Esophagus mucosa (tissue), 1 donor: Measurements from ENCODE around the gene TBC1D22A. TPM values are rescaled to one million over a fixed set of nuclear protein-coding genes. Genes with fewer than 3 reads are reported as not detected.

Experiments
- ATAC-seq: fragments of 200-7000 bp; cut with Tn5 transposase; one replicate; pipeline ENCODE4 v1.9.1; 2020
- total RNA-seq: library from RNA; stranded (reverse); gene quantifications from one replicate; pipeline ENCODE4 v1.2.4, GENCODE V29; 2023
- donor health status: DM: yes; HTN: yes; CAD: no.

TBC1D22A gene
- total RNA-seq, 1 donor from 2014 or later, result 21.4 TPM

DNA sequence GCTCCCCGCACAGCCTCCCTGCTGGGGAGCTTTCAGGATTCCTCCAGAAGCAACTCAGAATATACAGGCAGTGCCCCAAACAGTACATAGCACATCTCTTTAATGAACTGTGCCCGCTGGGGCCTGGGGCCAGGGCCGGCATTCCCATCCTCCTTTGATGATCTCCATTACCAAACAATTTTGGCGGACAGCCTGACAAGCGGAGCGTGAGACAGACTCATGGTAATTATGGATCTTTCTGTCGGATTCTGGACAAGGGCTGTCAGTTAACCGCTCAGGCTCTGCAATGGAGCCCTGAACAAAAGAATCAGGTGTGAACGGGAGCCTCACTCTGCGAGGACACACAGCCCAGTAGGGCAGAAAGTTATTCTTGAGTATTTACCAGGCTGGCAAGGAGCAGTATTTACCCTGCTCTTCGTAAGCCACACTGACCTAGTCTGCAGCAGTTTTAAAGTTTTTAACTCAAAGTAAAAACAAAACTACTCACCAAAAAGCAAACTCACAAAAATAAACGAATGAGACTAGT lies 174.0 kb downstream of the TBC1D22A start:
- peak; percentile 2 for ATAC-seq

DNA sequence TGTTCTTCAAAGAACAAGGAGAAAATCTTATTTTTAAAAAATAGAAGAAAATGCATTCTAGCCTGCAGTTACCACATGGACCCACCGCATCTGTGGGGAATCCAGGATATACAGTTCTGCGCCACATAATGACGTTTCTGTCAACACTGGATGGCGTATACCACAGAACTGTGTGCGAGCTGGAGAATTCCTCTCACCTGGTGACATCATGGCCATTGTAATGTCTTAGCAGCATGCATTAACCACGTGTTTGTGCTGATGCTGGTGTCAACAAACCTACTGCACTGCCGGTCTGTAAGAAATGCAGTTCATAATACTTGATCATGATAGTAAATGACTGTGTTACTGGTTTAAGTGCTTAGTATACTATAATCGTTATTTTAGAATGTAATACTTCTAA lies 174.7 kb downstream of the TBC1D22A start:
- no peak for ATAC-seq

DNA sequence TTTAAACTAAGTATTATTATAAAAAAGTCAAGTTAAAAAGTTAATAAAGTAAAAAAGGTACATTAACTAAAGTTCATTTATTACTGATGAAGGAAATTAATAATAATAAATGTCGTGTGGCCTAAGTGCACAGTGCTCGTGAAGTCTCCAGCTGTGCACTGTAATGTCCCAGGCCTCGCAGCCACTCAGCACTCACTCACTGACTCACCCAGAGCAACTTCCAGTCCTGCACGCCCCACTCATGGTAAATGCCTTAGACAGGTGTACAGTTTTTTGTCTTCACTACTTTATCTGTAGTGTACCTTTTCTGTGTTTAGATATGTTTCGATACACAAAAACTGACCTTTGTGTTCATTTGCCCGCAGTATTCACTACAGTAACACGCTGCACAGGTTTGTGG lies 175.5 kb downstream of the TBC1D22A start:
- no peak for ATAC-seq

DNA sequence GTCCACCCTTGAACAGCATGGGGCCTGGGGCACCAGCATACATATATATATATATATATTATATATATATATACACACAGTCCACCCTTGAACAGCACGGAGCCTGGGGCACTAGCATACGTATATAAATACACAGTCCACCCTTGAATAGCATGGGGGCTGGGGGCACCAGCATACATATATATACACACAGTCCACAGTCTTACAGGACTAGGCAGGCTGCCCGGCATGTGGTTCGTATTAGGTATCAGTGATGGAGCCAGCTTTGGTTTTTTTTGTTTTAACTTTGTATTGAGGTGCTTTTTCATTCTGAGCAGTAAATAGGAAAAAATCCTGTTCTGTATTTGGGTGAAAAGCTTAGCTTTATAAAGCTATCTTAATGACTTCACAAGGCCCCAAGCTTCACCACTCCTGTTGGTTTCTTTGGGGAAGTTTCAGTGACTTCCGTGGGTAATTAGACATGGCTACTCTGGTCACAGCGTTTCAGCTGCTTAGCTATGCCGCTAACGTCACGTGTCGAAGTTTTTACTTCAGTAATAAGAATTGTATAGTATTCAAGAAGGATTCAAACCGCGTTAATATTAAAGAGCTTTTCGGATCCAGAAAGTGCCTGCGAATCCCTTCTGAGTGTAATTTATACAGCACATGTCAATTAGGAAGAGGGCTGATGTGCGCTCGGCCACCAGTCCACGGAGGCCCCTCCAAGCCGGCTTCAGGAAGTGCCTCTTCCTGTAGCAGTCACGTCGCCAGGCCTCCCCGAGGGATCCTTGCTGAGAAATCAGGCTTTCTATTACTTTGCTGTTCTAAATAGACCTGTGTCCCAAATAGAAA lies 179.7 kb downstream of the TBC1D22A start:
- no peak for ATAC-seq

DNA sequence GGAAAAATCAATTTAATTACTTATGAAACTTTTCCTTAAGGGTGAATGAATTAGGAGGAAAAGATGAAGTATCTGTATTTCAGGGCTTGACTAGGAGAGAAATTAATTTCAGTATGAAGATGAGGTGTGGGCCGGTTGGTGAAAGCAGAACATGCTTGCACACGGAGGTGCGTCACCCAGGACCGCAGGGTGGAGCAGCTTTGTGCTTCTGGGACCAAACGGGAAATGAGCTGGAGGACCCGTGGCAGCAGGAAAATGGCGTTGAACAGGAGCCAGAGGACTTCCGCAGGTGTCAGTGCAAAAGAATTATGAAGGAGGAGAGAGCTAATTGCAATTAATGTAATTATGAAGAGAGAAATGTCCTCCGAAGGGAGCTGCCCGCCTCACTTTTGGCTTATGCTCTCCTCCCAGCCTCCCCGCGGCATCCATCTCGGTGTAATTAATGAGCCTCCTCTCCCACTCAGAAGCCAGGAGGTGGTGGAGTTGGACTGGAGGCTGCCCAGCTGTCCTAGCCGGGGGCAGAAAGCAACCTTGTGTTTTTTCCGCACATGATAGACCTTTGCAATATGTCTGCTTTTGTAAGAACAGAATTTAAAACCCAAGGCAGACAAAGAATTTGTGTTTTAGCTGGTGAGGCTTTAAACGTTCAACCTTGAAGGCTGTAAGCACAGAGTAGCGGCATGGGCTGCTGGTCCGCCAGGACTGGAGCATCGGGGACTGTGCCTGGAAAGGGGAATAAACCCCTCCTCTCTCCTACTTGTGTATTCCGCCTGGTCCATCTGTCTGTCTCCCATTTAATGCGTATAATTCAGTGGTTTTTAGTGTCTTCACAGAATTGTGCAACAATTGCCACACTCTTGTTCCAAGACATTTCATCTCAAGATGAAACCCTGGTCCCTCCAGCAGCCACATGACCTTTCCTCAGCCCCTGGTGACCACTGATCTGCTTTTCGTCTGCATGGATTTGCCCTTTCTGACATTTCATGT lies 180.6 kb downstream of the TBC1D22A start:
- peak; percentile 28 for ATAC-seq

DNA sequence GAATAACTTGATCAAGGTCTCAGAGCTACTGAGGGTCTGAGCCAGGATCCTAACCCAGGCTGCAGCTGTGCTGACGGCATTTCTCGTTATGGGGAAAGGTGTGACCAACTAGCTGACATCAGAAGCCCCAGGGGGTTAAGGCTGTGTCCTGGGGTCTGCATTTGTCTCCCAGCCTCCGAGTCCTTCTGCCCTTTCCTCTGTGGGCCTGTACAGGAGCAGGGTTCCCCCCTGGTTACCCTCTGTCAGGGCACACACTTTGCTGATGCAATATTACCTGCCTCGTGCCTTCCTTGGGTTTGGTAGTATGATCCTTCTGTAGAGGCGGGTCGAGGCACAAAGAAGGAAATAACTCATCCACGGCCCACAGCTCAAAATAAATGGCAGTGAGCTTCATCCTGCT lies 183.0 kb downstream of the TBC1D22A start:
- no peak for ATAC-seq

DNA sequence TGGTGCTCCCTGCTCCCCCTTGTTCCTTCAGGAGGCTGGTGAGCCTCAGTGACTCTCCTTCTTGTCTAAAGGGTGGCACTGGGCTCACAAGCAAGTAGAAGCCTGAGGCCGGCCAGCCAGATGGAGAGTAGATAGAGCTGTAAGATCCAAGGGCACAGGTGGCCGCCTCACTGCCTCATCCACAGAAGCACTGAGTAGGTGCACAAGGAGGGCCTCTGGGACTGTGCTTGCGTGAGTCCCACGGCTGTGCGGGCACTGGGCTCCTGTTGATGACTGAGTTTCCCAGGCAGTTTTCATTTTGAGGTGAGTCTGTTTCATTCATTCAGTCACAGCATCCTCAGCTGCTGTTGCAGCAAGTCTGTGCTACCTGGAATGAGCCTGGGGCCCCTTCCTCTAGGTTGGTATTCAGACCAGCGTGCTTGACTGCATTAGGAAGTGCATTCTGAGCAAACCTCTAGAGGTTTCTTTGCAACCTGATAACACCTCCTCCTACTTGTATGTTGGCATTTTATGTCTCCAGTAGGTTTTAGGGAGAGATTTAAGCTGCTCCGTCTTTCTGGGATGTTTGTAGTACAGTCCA lies 184.0 kb downstream of the TBC1D22A start:
- ATAC-seq, result no peak

DNA sequence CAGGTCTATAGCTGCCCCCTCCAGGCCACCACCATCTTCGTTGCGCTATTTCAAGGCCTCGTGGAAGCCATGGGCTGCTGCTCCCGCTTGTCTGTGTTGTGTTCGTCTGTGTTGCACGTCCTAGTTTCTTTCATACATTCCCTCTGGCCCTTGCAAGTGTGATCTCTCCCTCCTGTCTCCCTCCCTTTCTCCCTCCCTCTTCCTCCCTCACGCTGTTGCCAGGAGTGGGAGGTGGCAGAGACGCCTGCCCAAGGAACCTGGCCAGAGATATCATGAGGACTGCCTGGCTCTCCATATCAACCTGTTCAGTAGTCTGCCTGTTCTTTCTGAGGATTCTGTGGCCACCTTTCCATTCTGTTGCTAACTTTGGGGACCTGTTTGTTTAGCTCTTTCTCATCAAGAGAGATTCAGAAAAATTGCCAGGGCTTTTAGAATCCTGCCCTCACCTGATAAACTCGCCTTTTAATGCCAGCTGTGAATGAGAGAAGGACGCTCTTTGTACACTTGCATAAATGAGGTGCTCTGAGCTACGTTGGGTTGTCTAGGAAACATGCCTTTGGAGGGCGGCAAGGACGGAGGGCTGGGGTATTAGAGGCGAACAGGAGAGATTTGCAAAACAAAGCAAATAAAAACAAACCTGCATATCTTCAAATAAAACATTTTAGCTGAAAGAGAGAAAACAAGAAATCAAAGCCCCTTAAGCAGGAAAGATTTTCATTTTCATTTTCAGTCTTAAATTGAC lies 185.2 kb downstream of the TBC1D22A start:
- ATAC-seq, result no peak

DNA sequence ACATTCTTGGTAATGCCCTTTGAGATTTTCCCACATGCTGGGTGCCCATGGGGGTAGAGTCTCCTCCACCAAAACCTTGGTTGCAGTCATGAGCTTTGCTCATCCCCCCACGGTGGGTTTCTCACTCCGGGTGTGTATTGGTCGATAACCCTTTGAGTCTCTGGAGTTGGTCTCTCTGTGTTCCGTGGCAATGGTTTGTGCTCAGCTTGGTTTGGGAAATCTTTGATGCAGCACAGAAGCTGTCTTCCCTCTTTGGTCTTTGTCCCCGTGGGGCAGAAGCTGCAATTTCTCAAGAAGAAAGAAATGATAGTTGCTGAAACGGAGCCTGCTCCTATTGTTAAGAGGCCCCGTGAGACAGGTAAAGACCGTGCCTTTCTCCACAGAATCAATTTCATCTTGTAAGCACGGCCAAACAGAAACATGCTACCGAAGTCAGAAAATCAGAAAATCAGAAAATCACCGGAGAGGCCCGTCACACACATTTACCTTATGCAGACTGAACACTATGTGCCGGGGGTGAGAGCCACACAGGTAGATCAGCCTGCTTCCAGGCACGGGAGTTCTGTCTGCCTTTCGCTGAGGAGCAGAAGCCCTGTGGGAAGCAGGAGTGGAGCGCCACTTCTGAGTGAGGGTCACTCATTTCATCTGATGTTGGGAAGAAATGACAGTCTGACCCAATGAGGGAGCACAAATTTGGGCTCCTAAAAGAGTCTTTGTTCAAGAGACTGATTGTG lies 186.1 kb downstream of the TBC1D22A start:
- ATAC-seq, result no peak

DNA sequence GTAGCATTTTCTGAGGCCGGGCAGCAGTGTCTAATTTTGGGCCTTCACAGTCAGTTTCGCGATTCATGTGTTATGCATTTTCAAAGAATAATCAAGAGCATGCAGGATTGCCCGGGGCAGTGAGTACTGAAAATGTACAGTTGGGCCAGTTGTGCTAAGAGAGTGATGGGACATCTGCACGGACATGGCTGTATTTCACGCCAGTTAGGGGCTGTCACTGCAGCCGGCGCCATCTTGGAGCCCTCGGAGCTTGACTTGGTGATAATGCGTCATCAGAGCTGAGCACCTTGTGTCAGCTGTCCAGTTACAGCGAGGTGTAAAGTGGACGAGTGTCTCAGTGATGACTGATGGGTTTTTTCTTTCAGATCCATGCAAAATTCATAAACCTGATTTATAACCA lies 188.9 kb downstream of the TBC1D22A start:
- no peak for ATAC-seq

DNA sequence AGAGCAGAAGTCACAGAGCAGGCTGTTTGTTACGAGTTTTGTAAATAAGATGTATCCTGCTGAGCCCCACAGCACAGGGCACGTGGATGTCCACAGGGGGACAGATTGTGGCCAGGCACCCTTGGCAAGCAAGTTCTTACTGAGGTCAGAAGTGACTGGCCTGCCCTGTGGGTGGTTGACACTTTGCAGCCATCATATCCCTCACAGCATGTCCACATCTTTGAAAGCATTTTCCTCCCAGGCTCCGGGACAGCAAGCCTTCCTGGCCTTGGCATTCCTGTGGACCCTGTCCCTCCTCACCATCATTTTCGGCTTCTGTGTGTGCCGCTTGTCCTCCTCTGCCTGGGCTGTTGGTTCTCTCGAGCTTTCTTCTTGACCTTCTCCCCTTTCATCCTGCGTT lies 189.5 kb downstream of the TBC1D22A start:
- no peak for ATAC-seq

DNA sequence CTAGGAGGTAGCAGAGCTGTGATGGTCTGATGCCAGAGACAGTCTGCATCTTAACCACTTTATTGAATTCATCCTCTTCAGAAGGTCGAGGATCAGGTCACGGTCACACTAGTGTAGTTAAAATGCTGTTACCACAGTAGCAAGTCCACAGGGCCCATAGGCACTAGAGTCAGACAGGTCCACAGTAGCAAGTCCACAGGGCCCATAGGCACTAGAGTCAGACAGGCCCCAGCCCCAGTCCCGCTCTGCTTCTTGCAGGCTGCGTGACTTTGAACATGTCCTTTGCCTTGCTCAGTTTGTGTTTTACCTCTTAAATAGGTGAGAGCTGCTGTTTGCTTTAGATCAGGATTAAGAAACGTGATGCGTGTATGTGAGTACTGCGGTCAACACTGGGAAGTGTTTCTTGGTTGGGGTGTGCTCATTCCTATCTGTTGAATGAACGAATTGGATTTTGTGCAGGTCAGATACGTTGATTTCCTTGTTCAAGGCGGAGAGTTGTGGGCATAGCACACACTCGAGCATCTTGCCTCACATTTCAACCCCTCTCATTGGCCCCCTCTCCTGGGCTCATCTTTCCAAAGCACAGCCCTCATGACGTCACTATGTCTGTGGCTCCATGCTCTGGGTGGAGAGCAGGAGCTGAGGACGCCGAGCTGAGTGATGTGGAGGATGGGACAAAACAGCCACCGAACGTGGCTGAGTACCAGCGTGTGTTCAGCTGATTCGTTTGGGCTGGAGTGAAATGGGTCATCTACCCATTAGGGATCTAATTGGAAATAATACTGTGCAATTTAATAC lies 191.7 kb downstream of the TBC1D22A start:
- no peak for ATAC-seq

DNA sequence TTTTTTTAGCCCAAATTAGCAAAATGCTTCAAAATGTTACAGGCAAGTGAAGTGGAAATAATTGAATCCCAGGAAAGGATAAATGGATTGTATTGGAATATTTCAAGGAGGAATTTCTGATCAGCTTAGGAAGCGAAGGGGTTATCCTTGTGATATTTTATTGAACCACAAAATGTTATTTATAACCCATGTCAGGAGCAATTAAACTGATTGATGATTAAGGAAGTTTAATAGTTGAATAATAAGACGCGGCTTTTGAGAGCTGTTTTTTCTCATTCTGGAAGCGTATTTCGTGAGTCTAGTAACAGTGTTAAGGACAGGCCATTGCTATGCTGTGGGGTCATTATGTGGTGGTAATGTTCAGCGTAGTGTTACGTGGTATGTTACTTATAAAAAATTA lies 192.3 kb downstream of the TBC1D22A start:
- no peak for ATAC-seq

DNA sequence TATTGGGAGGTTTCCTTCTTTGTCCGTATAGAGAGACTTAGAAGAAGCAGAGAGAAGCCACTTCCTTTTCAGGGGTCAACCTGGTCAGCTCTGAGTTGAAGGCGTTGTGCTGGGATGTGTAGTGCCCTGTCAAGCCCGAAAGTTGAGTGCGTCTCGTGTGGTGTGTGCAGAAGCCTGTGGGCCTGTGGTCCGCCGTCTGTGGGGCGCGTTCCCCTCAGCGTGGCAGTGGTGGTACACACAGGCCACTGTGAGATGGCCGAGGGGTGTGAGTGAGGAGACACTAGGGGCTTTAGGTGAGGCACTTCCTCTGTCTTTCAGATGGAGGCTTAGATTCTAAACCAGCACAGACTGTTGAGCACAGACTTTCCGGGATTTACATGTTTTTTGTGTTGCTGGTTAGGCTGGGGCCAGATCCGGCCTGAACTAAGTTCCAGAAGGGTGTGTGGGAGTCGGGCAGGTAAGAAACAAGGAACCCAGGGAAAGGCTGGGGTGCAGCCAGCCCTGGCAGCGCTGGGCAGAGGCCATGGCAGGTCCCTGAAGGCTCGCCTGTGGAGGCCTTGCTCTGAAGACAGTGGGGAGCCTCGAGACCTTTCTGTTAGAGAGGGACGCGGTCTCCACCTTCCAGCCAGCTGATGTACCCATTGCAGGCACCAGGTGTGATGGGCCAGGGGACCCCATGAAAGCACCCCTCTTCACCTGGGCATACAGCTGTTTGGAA lies 194.2 kb downstream of the TBC1D22A start:
- ATAC-seq, result no peak

DNA sequence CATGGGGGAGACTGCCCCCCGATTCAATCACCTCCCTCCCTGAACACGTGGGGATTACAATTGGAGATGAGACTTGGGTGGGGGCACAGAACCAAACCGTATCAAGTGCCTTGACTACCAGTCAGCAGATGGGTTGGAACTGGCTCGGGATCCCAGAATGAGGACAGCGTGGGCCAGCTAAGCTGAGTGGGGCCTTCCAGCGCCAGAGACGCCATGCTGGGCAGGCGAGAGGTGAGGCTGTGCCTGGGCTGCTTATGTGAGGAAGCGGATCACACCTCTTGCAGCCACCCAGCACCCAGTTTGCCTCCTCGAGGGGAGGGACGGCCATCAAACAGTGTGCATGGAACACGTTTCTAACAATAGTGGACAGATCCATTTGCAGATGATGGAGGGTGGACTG lies 195.1 kb downstream of the TBC1D22A start:
- ATAC-seq, result no peak

DNA sequence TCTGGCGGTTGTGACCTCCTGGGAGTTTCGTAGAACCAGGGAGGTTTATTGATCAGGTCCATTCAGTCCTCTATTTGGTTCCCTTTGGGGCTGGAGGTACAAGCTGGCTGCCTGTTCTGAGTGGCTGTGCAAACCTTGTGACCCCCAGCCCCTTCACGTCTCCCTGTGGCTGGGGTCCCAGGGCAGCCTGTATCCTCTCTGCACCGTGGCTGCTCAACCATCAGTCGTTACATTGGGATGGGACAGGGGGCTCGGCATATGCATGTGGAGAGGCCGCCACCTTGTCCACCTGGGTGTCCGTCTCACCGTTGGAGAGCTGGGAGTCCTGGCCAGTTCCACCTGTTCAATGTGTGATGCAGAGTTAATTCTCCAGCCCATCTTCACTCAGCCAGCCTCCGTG lies 195.7 kb downstream of the TBC1D22A start:
- no peak for ATAC-seq

DNA sequence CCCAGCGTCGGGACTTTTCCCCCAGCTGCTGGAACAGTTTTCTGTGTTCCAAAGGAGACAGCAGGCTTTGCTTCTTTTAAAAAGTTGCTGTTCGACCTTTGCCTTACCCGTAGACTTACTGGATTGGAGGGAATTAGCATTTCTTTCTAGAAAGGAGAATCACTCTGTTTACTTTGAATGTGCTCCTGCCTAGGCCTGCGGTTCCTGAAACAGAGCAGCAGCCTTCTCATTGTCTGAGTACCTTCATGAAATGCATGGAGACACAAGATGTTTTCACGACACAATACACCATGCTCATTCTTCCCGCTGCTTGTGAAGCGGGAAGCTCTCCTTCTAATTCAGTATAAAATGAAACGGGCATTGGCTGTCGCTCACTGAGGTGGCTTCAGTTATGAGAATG lies 196.2 kb downstream of the TBC1D22A start:
- ATAC-seq, result no peak

DNA sequence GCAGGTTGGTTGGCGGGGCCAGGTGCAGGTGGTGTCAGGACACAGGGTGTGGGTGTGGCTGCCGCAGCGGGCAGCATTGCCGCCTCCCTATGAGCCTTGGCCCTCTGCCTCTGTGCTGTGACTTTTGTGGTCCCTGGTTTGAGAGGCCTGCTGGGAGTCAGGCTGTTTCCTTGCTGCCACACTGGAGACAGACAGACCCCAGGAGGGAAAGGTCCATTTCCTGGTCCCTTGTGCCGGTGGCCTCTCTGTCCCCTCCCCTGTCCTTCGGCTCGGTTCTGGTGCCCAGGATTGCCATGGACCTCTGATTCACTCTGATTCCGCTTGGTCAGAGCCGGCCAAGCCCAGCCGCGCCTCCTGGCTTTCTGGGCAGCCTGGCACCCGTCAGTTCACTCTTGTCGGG lies 196.9 kb downstream of the TBC1D22A start:
- no peak for ATAC-seq

DNA sequence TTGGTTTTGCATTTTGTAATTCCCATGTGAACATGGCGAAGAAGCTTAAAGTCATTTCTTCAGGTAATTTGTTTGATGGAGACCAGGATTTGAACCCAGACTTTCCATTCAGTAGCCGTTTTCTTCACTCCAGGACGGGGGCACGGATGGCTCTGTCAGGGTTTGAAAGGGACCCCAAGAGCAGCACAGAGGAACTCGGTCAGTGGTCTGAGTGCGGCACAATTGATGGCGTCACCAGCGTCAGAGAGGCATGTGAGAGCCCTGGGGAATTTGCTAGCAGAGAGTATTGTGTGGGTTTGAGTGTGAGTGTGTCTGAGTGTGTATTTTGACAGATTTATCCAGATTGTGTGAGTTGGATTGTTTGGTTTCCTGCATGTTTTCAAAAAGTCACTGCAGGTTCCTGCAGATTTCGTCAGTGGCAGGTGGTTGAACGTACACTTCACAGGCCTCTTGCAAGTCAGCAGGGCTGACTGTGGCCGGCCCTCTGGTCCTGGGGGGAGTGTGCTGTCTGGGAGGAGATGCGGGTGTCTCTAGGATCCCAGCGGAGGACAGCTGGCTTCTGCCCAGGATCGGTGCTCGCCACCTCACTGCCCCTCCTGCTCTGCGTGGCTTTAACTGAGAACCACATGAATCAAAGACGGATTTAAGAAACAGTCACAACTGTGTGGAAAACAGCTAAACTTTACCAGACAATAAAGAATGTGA lies 199.3 kb downstream of the TBC1D22A start:
- no peak for ATAC-seq
